UCSD-AML1 (cell line): ENCODE data around the gene ADAMTSL1.

ENCODE experiments used
- DNase-seq: peaks from one replicate; lab custom pipeline; 2025; ENCODE audit not compliant: unreplicated experiment; lab: John Stamatoyannopoulos, UW

The ADAMTSL1 gene

DNA sequence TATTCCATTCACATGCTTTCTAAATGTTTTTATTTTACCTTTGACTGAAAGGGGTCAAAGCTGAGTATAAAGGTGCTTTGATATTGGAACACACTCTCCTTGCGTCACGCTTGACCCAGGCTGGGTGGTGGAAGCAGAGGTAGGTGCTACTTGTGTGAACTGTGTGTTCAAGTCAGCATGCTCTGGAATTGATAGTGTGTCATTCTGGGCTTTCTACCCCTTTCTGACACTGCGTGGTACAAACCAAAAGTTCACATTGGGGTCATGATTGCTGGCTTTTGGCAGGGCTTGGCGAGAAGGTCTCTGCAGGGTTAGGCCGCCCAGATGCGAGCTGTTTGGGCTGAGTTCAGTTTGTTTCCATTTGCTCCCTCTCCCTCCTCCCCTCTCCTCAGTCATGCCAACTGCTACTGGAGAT, 131.8 kb downstream of the ADAMTSL1 start:
- DNase-seq = no peak

DNA sequence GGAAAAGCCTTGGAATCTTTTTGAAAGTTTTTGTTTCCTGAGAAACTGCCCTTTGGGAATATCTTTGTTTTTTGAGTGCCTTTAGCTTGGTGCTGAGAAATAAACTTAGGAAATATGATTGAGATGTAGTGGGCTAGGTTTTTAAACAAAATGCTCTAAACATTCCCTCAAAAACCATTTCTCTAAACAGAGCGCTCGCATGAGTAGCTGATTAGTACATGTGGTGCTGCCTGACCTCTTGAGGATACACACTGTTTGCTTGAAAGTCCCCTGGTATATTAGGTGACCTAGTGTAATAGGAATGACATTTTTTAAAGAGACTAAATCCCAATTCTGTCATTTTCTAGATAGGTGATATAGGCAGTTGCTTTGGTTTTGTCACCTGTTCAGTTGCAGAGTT, 132.3 kb downstream of the ADAMTSL1 start:
- no peak for DNase-seq

- DNase-seq = no peak
These were observed 132.9 kb downstream of the ADAMTSL1 start for GRCh38 chr9:18606846-18607245.

- DNase-seq = no peak
These were observed 134.4 kb downstream of the ADAMTSL1 start for GRCh38 chr9:18608371-18608770.

GRCh38 chr9:18610956-18611355, 137.0 kb downstream of the ADAMTSL1 start:
- no peak for DNase-seq

DNA sequence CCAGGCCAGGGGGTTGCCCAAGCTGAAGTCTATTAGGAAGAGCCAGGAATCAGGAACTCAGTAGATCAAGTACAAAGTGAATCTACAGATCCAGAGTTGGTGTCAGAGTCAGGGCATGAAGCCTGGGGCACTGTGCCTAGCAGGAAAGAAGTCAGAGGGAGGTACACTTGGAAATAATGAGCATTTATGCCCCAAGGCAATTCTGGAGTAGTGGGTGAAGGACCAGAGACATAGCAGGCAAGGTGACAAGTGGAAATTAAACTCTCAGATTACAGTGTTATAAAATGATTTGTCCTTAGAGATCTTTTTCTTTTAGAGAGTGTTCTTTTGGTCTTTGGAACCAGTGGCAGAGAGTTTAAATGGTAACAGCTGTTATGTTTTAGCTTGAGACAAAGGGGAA, 138.0 kb downstream of the ADAMTSL1 start:
- DNase-seq = no peak

GRCh38 chr9:18614116-18614515, 140.2 kb downstream of the ADAMTSL1 start:
- DNase-seq = no peak

DNA sequence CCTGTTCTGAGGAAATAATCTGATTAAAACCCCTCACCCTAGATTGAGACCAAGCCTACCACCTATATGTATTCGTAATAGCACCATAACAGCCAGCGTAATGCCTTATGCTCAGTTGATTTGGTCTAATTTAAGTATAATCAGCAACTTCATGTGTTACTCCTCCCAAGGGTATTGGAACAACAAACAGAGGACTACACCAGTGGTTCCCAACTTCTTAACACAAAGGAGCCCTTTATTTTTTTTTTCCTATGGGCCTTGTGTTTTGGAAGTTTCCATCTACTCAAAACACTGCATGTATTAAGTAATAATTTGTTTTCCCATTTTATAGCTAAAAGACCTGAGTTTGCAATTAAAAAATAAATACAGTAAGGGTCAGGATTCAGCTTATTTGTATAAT, 140.7 kb downstream of the ADAMTSL1 start:
- no peak for DNase-seq

DNA sequence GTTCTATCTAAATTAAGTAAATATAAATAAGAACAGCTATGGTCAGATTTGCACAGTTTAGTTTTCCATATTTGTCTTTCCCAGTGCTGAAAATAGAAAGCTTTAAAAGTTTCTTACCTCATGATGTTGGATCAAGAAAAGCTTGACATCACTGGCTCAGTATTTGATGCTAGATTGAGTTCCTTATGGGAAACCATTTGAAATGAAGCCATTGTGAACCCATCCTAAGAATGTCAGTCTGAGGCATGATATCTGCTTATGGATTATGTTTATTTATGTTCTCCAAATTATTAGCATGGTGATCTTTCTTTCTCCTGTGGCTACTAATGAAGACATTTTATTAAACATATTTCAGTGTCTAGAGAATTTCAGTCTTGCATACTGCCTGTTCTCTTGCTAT, 143.0 kb downstream of the ADAMTSL1 start:
- DNase-seq = no peak

- no peak for DNase-seq
These were observed 143.8 kb downstream of the ADAMTSL1 start for GRCh38 chr9:18617759-18618158.

- no peak for DNase-seq
These were observed 144.9 kb downstream of the ADAMTSL1 start for GRCh38 chr9:18618862-18619261.

GRCh38 chr9:18622186-18622836, 148.4 kb downstream of the ADAMTSL1 start:
- no peak for DNase-seq

DNA sequence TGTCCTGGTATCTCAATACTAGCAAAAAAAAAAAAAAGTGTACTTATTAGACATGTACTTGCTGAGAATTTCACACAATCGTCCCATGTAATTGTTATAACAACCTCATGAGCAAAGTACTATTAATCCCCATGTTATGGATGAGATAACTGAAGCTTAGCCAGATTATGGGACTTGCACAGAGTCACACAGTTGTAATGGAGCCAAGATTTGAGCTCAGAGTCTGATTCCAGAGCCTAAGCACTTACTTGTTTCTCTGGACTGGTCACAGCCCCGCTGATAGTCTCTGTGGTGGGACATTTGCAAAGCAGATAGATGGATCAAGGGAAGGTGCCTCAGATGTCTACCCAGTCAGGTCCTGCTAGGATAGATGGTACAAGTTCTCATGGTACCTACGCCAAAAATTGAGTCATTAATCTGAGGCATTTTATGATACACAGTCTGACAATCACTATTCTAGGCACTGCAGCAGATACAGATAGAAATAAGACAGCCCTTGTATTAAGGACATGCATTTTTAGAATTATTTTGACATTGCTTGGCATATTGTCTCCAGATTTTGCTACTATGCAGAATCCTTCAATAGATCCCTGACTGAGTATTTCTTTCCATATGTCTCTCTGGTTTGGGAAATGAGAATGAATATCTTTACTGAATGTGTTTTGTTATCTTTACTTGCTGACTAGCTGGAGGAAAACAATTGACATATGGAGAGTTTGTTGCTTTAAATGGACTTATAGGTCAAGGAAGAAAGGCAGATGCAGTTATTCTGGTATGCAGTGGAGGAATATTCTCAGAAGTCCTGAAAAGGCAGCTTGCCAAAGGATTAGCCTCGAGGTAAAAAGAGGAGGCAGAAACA, 149.5 kb downstream of the ADAMTSL1 start:
- DNase-seq = no peak

DNA sequence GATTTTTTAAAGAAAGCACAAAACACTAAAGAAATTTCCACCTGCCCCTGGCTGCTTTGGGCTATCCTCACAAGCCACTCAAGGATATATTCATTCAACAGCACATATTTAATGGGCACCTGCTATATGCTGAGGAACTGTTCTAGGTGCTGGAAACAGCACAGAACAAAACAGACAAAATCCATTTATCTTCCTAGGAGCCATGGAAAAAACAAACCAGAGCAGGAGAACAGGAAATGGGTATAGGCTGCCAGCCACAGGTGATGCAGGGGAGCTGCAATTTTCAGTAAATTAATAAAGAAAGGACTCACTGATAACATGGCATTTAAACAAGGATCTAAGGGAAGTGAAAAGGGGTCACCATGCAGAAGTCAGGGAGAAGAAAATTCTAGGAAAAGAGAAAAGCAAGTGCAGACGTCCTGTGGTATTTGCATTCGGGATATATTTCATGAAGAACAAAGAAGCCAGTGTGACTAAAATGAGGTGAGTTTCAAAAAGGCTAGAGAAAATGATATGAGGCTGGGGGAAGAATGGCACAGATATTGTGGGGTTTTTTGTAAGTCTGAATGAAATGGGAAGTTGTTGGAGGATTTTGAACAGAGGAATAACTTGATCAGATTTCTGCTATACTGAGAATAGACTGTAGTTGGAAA, 152.2 kb downstream of the ADAMTSL1 start:
- DNase-seq = no peak

- DNase-seq = no peak
These were observed 155.2 kb downstream of the ADAMTSL1 start for GRCh38 chr9:18629136-18629535.

GRCh38 chr9:18632632-18633403, 158.9 kb downstream of the ADAMTSL1 start:
- DNase-seq = no peak

DNA sequence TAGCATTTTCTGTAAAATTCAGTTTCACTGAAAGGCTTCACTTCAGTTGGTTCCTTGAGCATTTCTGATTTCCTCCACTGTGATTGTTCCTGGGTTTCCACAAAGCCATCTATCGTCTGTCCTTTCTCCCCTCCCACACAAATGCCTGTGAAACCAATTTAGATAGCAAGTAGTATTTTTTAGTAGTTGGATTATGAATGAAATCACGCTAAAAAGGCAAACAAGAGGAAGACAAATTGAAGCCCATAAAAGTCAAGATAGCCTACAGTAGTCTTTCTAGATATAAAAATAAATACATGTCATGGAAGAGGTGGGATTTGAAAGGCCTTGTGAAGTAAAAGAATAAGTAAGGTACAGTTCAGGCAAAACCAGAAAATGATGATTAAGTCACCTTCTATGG, 162.8 kb downstream of the ADAMTSL1 start:
- DNase-seq = no peak

DNA sequence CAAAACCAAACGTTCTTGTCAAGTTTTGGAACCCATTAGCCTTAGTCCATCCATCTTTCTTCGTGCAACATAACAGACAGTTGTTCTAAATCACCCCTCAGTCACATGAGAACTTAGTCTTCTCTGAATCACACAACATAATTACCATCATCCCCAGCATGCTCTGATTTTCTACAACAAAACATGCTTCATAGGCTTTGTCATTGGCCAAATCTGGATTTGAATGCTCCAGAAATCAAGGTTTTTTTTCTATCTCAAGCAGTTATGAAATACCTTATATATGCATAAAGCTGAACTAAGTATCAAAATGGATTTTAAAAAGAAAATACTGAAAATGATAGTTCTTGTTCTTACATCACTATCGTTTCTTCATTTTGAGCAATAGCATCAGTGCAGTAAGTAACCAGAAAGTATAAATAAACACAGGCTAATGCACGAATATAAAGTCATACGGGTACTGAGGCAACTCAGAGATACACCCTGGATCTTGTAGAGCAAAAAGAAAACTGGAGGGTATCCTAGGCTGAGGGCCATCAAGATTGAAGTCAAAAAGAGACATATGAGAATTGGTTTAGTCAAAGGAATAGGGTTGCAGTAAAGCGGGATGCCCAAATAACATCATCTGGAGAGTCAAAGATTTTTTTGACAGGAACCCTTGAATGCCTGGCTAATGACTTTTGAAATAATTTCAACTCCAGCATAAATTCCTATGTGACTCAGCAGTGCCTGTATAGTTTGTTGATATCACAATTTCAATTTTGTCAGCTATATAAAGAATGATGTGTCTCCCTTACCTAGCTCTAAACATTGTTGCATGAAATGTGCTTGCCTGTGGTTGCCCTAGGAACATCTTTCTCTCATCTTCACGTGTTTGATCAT, 164.7 kb downstream of the ADAMTSL1 start:
- no peak for DNase-seq

GRCh38 chr9:18639911-18640310, 166.0 kb downstream of the ADAMTSL1 start:
- DNase-seq = no peak
